MM.1S (cell line): ENCODE measurements around the gene GTF2IRD1.
"Not testable (repeated sequence)": the region's sequence is repeated elsewhere in the genome, so short reads cannot be mapped to it uniquely, and the experiment has no call there.

Source experiments
- CTCF ChIP-seq: fragments of 300-600 bp; sonication (generic); IDR thresholded peaks from 2 replicates; pipeline ENCODE4 v1.5.1; 2016; ENCODE audit warnings: antibody characterized with exemption, low read length, mixed read lengths
- EZH2phosphoT487 ChIP-seq: fragments of 300-600 bp; sonication (generic); IDR thresholded peaks from 2 replicates; pipeline ENCODE4 v1.6.1; 2018; ENCODE audit warnings: antibody characterized with exemption, low read length

GRCh38 chr7:74650055-74650454 lies 196.3 kb downstream of the GTF2IRD1 start:
- TF ChIP-seq CTCF, EZH2phosphoT487: not testable (repeated sequence)
